Measurements from ENCODE around the gene SHFL.

GRCh38 chr19:10102787-10103236, 16.7 kb downstream of the SHFL start:
- no peak for TF ChIP-seq CTCF (IDR thresholded peaks at IDR 0.05 in 4 of 5, conservative IDR thresholded peaks at IDR 0.05 in 1 of 5)
- TF ChIP-seq POLR2A (IDR thresholded peaks at IDR 0.05): no peak

Measured in gastrocnemius medialis (tissue), 4 donors.